Endothelial cell of umbilical vein (primary cell): ENCODE measurements around the gene PXMP2. TPM values are rescaled to one million over a fixed set of nuclear protein-coding genes. Genes with fewer than 3 reads are reported as not detected.

Experiments used
- BruUV-seq: library from RNA; stranded (reverse); fragments of 400-500 nt; replicated peaks from 2 replicates; lab custom pipeline; 2021; lab: Mats Ljungman, UMichigan
- CTCF ChIA-PET: fragments of 300-600, 350-600 bp; sonication (Branson Sonifier 250); formaldehyde crosslinking; loops from one replicate; lab custom pipeline; 2021; ENCODE audit warnings: antibody characterized with exemption, inconsistent platforms; lab: Charles Lee
- POLR2A ChIA-PET: fragments of 300-600, 350-600 bp; sonication (Branson Sonifier 250); formaldehyde crosslinking; loops from one replicate; lab custom pipeline; 2021; ENCODE audit warnings: antibody characterized with exemption, inconsistent platforms; lab: Charles Lee
- DNase-seq: peaks from one replicate; pipeline ENCODE4 v3.0.0-alpha.2; 2011; ENCODE audit warnings: low read depth, low spot score
- FAIRE-seq: peaks from 2 replicates; lab custom pipeline; 2011; peaks lifted over from hg19 to GRCh38; lab: Jason Lieb, UNC
- H2AFZ ChIP-seq: 2 replicates; pipeline ENCODE4 v1.6.0; 2012; ENCODE audit warnings: low read depth, low read length, control low read depth, inconsistent platforms
- H3K27ac ChIP-seq: 2 replicates; pipeline ENCODE4 v1.5.1; 2011; ENCODE audit warnings: low read depth, mild to moderate bottlenecking, control low read depth, low read length, moderate library complexity; ENCODE audit not compliant: insufficient read depth
- H3K27me3 ChIP-seq, 2 experiments: 2 replicates each; pipeline versions ENCODE4 v1.6.0 to v1.6.1; 2011; ENCODE audit warnings: low read length in 2 of 2, mixed read lengths in 1 of 2; ENCODE audit not compliant: control insufficient read depth in 2 of 2, insufficient read depth in 2 of 2
- H3K36me3 ChIP-seq, 2 experiments: 2 replicates in 1 of 2; 3 replicates in 1 of 2; pipeline ENCODE4 v1.5.1; 2011; ENCODE audit warnings: low read length in 2 of 2, mild to moderate bottlenecking in 1 of 2, moderate library complexity in 1 of 2; ENCODE audit not compliant: control insufficient read depth in 2 of 2, insufficient read depth in 2 of 2; ENCODE audit errors: extremely low read depth in 1 of 2
- H3K4me1 ChIP-seq: 3 replicates; pipeline ENCODE4 v1.5.1; 2011; ENCODE audit warnings: mild to moderate bottlenecking, low read length; ENCODE audit not compliant: control insufficient read depth, insufficient read depth; ENCODE audit errors: extremely low read depth
- H3K4me2 ChIP-seq: 2 replicates; pipeline ENCODE4 v1.6.1; 2011; ENCODE audit warnings: low read length, control low read depth, mixed read lengths; ENCODE audit not compliant: insufficient read depth
- H3K4me3 ChIP-seq, 3 experiments: fragments of 200-600 bp in 1 of 3; sonication (generic), shearing (Covaris generic) in 1 of 3; replicated peaks in 1 of 3; 2 replicates each; pipeline ENCODE4 v1.5.1; 2011 to 2016; ENCODE audit warnings: control low read depth in 3 of 3, low read length in 3 of 3, mild to moderate bottlenecking in 2 of 3, inconsistent platforms in 1 of 3, low read depth in 1 of 3, moderate library complexity in 1 of 3; ENCODE audit not compliant: insufficient read depth in 1 of 3
- H3K79me2 ChIP-seq: 2 replicates; pipeline ENCODE4 v1.6.0; 2012; ENCODE audit warnings: low read length, inconsistent platforms; ENCODE audit not compliant: control insufficient read depth, insufficient read depth
- H3K9ac ChIP-seq: replicated peaks from 2 replicates; pipeline ENCODE3; 2011; ENCODE audit warnings: low read length, control low read depth; ENCODE audit not compliant: insufficient read depth; ENCODE audit errors: extremely low read depth
- H3K9me1 ChIP-seq: replicated peaks from 3 replicates; pipeline ENCODE4 v1.6.0; 2011; ENCODE audit warnings: mild to moderate bottlenecking, low read length; ENCODE audit not compliant: control insufficient read depth, insufficient read depth; ENCODE audit errors: extremely low read depth
- H3K9me3 ChIP-seq: replicated peaks from 2 replicates; pipeline ENCODE4 v1.5.1; 2012; ENCODE audit warnings: low read length, inconsistent platforms; ENCODE audit not compliant: control insufficient read depth, insufficient read depth
- H4K20me1 ChIP-seq: replicated peaks from 2 replicates; pipeline ENCODE3; 2011; ENCODE audit warnings: mild to moderate bottlenecking, low read length; ENCODE audit not compliant: control insufficient read depth, insufficient read depth; ENCODE audit errors: extremely low read depth
- EZH2 ChIP-seq: IDR thresholded peaks from 2 replicates; pipeline ENCODE4 v1.6.1; 2012; ENCODE audit warnings: borderline replicate concordance, low read depth, mild to moderate bottlenecking, moderate library complexity, low read length, inconsistent platforms; ENCODE audit not compliant: severe bottlenecking
- FOS ChIP-seq: IDR thresholded peaks from 2 replicates; pipeline ENCODE4 v1.6.1; 2011; ENCODE audit warnings: mild to moderate bottlenecking, low read length, moderate library complexity, borderline replicate concordance; ENCODE audit not compliant: insufficient read depth
- GATA2 ChIP-seq: IDR thresholded peaks from 2 replicates; pipeline ENCODE4 v1.7.0; 2011; ENCODE audit warnings: low read depth, mild to moderate bottlenecking, moderate library complexity, mixed read lengths, low read length; ENCODE audit not compliant: insufficient read length, insufficient read depth
- JUN ChIP-seq: IDR thresholded peaks from 2 replicates; pipeline ENCODE4 v1.6.1; 2011; ENCODE audit warnings: borderline replicate concordance, low read depth; ENCODE audit not compliant: insufficient read length, insufficient read depth
- MYC ChIP-seq: IDR thresholded peaks from one replicate; pipeline ENCODE4 v1.6.1; 2011; ENCODE audit warnings: mild to moderate bottlenecking, low read depth, low read length
- POLR2A ChIP-seq: IDR thresholded peaks from 2 replicates; pipeline ENCODE4 v1.6.1; 2012; ENCODE audit warnings: low read depth, mild to moderate bottlenecking, control low read depth, low read length
- POLR2AphosphoS5 ChIP-seq: IDR thresholded peaks from 2 replicates; pipeline ENCODE4 v1.6.1; 2012; ENCODE audit warnings: low read depth, mild to moderate bottlenecking, control low read depth, low read length, moderate library complexity; ENCODE audit not compliant: insufficient read depth
- dilution Hi-C: fragments of 300-500 bp; cut with MboI; formaldehyde crosslinking; loops from one replicate; pipeline ENCODE4 v1.15.0; 2019; ENCODE audit warnings: low sequenced_read_pairs; ENCODE audit not compliant: extremely low pct_ligation_motif_present
- intact Hi-C: fragments of 100-400 bp; cut with micrococcal nuclease; formaldehyde crosslinking; loops from one replicate; pipeline ENCODE4 v1.10.0; 2022
- polyA plus RNA-seq, 4 experiments: library from polyadenylated mRNA; depleted of rRNA in 3 of 4; stranded (reverse) in 3 of 4; unstranded in 1 of 4; fragments of >200 nt; gene quantifications; 2 replicates each; pipeline versions ENCODE4 v1.2.1 to v1.2.3, GENCODE V29; 2011 to 2012; ENCODE audit warnings: missing spikeins in 1 of 4
- total RNA-seq: library from RNA; stranded (reverse); gene quantifications from 2 replicates; pipeline ENCODE4 v1.2.3, GENCODE V29; 2021
- TF ChIP-seq, protein P1 (sequence below): IDR thresholded peaks from 2 replicates; pipeline ENCODE4 v1.6.1; 2011; ENCODE audit not compliant: insufficient read depth, insufficient read length
- TF ChIP-seq, protein P2 (sequence below), 2 donors: IDR thresholded peaks; 1 replicate in 1 of 2; 2 replicates in 1 of 2; pipeline ENCODE4 v1.5.1; 2011; ENCODE audit warnings: low read length in 2 of 2, mild to moderate bottlenecking in 2 of 2, moderate library complexity in 2 of 2, control low read depth in 1 of 2, inconsistent platforms in 1 of 2, low read depth in 1 of 2; ENCODE audit not compliant: insufficient read depth in 1 of 2; ENCODE audit errors: extremely low read depth in 1 of 2

The PXMP2 gene
- total and polyA plus RNA-seq, 2 donors (not counting 3 experiments of a cell fraction or from before 2014, with no cell fraction given): 24.0 to 31.5 TPM

DNA sequence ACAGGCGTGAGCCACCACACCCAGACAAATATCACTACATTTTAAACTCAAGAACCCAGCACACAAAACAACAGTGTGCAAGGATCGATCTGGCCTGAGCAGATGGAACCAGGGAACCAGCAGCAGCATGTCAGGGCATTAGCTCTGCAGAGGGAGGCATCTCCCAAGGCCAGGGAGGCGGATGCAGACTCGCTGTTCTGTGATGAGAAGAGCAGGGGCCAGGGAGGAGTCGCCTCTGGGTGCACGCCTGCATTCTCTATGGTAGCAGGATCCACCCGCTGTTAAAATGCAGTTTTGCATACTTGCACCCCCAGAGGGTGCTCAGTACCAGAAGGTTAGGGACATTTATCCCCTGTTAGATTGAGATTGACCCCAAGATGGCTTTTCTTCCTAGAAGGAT lies 41.1 kb downstream of the PXMP2 start:
- Histone ChIP-seq H3K9ac (no peak overlapping the region), H2AFZ (no peak overlapping the region), H3K4me2 (no peak overlapping the region), H3K4me3 (no peak overlapping the region), H3K27ac (no peak overlapping the region), H3K9me1 (no peaks in the 10 kb centered on the region), H3K4me1 (no peaks in the 10 kb centered on the region), H3K9me3 (no peaks in the 10 kb centered on the region), H4K20me1 (no peaks in the 10 kb centered on the region), H3K36me3 (peaks cover 30 to 49% of the 10 kb centered on the region in 2 experiments), H3K27me3 (no peaks in the 10 kb centered on the region), H3K79me2 (peaks cover 3% of the 10 kb centered on the region)
- no TSS peak for BruUV-seq
- CTCF ChIA-PET: no interaction called here
- FAIRE-seq (no peak), DNase-seq (no peak)
- dilution Hi-C loops: no loop called here
- POLR2A ChIA-PET: no interaction called here
- intact Hi-C loops: no loop called here
- TF ChIP-seq MYC (no peak), POLR2A (no peak), FOS (no peak), JUN (no peak), EZH2 (no peak), POLR2AphosphoS5 (no peak), GATA2 (no peak)
- TF ChIP-seq, protein P1, sequence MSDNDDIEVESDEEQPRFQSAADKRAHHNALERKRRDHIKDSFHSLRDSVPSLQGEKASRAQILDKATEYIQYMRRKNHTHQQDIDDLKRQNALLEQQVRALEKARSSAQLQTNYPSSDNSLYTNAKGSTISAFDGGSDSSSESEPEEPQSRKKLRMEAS: no peak
- TF ChIP-seq, protein P2, sequence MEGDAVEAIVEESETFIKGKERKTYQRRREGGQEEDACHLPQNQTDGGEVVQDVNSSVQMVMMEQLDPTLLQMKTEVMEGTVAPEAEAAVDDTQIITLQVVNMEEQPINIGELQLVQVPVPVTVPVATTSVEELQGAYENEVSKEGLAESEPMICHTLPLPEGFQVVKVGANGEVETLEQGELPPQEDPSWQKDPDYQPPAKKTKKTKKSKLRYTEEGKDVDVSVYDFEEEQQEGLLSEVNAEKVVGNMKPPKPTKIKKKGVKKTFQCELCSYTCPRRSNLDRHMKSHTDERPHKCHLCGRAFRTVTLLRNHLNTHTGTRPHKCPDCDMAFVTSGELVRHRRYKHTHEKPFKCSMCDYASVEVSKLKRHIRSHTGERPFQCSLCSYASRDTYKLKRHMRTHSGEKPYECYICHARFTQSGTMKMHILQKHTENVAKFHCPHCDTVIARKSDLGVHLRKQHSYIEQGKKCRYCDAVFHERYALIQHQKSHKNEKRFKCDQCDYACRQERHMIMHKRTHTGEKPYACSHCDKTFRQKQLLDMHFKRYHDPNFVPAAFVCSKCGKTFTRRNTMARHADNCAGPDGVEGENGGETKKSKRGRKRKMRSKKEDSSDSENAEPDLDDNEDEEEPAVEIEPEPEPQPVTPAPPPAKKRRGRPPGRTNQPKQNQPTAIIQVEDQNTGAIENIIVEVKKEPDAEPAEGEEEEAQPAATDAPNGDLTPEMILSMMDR (IDR thresholded peaks at IDR 0.05; ENCODE audit: extremely low read depth in 1 of 2, insufficient read depth in 1 of 2, low read depth in 1 of 2, low read length in 2 of 2): no peak
